Kidney epithelial cell (primary cell): Measurements from ENCODE around the gene CAMSAP2. TPM values are rescaled to one million over a fixed set of nuclear protein-coding genes. Genes with fewer than 3 reads are reported as not detected.

ENCODE experiments used
- DNase-seq: peaks from one replicate; pipeline ENCODE4 v3.0.0-alpha.2; 2010; ENCODE audit warnings: low read depth
- H3K27me3 ChIP-seq: 2 replicates; pipeline ENCODE4 v1.6.0; 2011; ENCODE audit warnings: low read length; ENCODE audit not compliant: control insufficient read depth, insufficient read depth
- H3K36me3 ChIP-seq: 2 replicates; pipeline ENCODE4 v1.5.1; 2011; ENCODE audit warnings: low read length; ENCODE audit not compliant: control insufficient read depth, insufficient read depth
- H3K4me3 ChIP-seq: 2 replicates; pipeline ENCODE4 v1.5.1; 2011; ENCODE audit warnings: low read depth, mild to moderate bottlenecking, control low read depth, low read length
- CTCF ChIP-seq: IDR thresholded peaks from 2 replicates; pipeline ENCODE4 v1.5.1; 2011; ENCODE audit warnings: mild to moderate bottlenecking, moderate library complexity, low read length, control low read depth, inconsistent platforms; ENCODE audit not compliant: insufficient read depth, poor library complexity, severe bottlenecking
- total RNA-seq: library from RNA; depleted of rRNA; stranded (reverse); fragments of >200 nt; gene quantifications from 2 replicates; pipeline ENCODE4 v1.2.3, GENCODE V29; 2015

Gene CAMSAP2
- total RNA-seq, 1 donor from 2014 or later = 31.9 TPM

- no peak for DNase-seq
- TF ChIP-seq CTCF = no peak
- no peaks in the 10 kb centered on the region for H3K36me3 ChIP-seq
- H3K27me3 ChIP-seq = no peaks in the 10 kb centered on the region
- no peak overlapping the region for H3K4me3 ChIP-seq
Measured at GRCh38 chr1:200704986-200705500, 33.6 kb upstream of the CAMSAP2 start.

- H3K4me3 ChIP-seq = no peak overlapping the region
- no peaks in the 10 kb centered on the region for H3K36me3 ChIP-seq
- TF ChIP-seq CTCF = no peak
- H3K27me3 ChIP-seq = no peaks in the 10 kb centered on the region
- DNase-seq = no peak
Measured at GRCh38 chr1:200706111-200706814, 32.4 kb upstream of the CAMSAP2 start.

GRCh38 chr1:200707116-200707515 lies 31.6 kb upstream of the CAMSAP2 start:
- Histone ChIP-seq H3K27me3 (no peaks in the 10 kb centered on the region), H3K36me3 (no peaks in the 10 kb centered on the region), H3K4me3 (no peak overlapping the region)
- no peak for DNase-seq
- TF ChIP-seq CTCF = no peak

DNA sequence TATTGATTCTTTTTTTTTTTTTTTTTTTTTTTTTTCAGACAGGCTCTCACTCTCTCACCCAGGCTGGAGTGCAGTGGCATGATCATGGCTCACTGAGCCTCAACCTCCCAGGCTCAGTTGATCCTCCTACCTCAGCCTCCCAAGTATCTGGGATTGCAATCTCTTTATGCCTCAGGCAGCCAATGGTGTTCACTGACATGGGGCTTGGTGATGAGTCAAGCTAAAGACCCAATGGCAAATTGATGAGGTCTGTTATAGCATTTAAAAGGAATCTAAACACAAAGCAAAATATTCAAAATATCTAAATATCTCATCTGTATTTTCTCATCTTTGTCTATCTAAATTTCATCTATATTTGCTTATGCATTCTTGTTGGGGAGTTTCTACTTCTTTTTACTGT lies 30.5 kb upstream of the CAMSAP2 start:
- DNase-seq = no peak
- no peak overlapping the region for H3K4me3 ChIP-seq
- no peaks in the 10 kb centered on the region for H3K27me3 ChIP-seq
- TF ChIP-seq CTCF = no peak
- no peaks in the 10 kb centered on the region for H3K36me3 ChIP-seq

GRCh38 chr1:200708769-200709168 lies 29.9 kb upstream of the CAMSAP2 start:
- H3K27me3 ChIP-seq = no peaks in the 10 kb centered on the region
- H3K4me3 ChIP-seq = no peak overlapping the region
- H3K36me3 ChIP-seq = no peaks in the 10 kb centered on the region
- DNase-seq = peak; percentile 10
- TF ChIP-seq CTCF = no peak

DNA sequence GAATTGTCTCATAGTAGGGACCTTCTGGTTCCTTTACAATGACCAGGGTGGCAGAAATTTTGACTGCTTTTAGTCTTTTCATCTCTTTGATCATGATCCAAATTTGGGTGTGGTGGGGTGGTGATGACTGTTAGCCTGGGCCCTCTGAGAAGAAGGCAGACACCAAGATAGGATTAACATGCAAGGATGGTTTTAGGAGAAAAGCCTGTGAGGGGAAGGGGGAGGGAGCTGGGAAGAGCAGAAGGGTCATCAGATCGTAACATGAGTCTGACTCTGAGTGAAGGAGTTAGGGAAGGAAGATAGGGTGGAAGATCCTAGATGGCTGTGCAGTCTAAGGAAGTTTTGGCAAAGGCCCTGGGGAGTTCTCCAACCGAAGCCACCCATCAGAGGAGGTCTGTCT lies 28.5 kb upstream of the CAMSAP2 start:
- DNase-seq = no peak
- no peaks in the 10 kb centered on the region for H3K27me3 ChIP-seq
- TF ChIP-seq CTCF = no peak
- no peak overlapping the region for H3K4me3 ChIP-seq
- no peaks in the 10 kb centered on the region for H3K36me3 ChIP-seq
